Endometrium (tissue), 2 donors: ENCODE data around the gene GTF3C5.
"Not testable (repeated sequence)": the region's sequence is repeated elsewhere in the genome, so short reads cannot be mapped to it uniquely, and the experiment has no call there.

Experiments
- FAIRE-seq: peaks from 2 replicates; lab custom pipeline; 2012; peaks lifted over from hg19 to GRCh38; lab: Jason Lieb, UNC
- donor health status: control.
- donor health status: control.

GTF3C5 gene

GRCh38 chr9:132997591-132997990 is 33.2 kb upstream of the GTF3C5 start:
- FAIRE-seq, result no peak

- not testable (repeated sequence) for FAIRE-seq
These were observed 32.6 kb upstream of the GTF3C5 start for GRCh38 chr9:132998221-132998620.

- no peak for FAIRE-seq
These were observed 31.8 kb upstream of the GTF3C5 start for GRCh38 chr9:132998831-132999635.

GRCh38 chr9:133002147-133003070 is 28.4 kb upstream of the GTF3C5 start:
- no peak for FAIRE-seq

GRCh38 chr9:133003071-133003461 is 27.7 kb upstream of the GTF3C5 start:
- no peak for FAIRE-seq

- no peak for FAIRE-seq
These were observed 27.1 kb upstream of the GTF3C5 start for GRCh38 chr9:133003671-133004090.

- FAIRE-seq, result no peak
These were observed 26.5 kb upstream of the GTF3C5 start for GRCh38 chr9:133004091-133004998.

GRCh38 chr9:133004999-133005760 is 25.6 kb upstream of the GTF3C5 start:
- FAIRE-seq, result no peak

- no peak for FAIRE-seq
These were observed 24.8 kb upstream of the GTF3C5 start for GRCh38 chr9:133005957-133006356.

- FAIRE-seq, result no peak
These were observed 24.0 kb upstream of the GTF3C5 start for GRCh38 chr9:133006731-133007352.

- FAIRE-seq, result no peak
These were observed 22.4 kb upstream of the GTF3C5 start for GRCh38 chr9:133008406-133008805.

- no peak for FAIRE-seq
These were observed 22.0 kb upstream of the GTF3C5 start for GRCh38 chr9:133008824-133009223.

GRCh38 chr9:133009906-133010582 is 20.8 kb upstream of the GTF3C5 start:
- no peak for FAIRE-seq

- no peak for FAIRE-seq
These were observed 16.1 kb upstream of the GTF3C5 start for GRCh38 chr9:133014696-133015095.

GRCh38 chr9:133023117-133023890 is 7.5 kb upstream of the GTF3C5 start:
- no peak for FAIRE-seq

- FAIRE-seq, result no peak
These were observed 4.4 kb upstream of the GTF3C5 start for GRCh38 chr9:133026426-133026825.

- no peak for FAIRE-seq
These were observed 3.7 kb upstream of the GTF3C5 start for GRCh38 chr9:133027134-133027533.

- FAIRE-seq, result no peak
These were observed 2.6 kb upstream of the GTF3C5 start for GRCh38 chr9:133028221-133028620.

- FAIRE-seq, result no peak
These were observed 842 bp upstream of the GTF3C5 start for GRCh38 chr9:133029994-133030316.

GRCh38 chr9:133031130-133031422 is 279 bp downstream of the GTF3C5 start:
- no peak for FAIRE-seq
